CD4-positive, alpha-beta T cell treated with Interleukin-12 subunit alpha and Interleukin-12 subunit beta, for 1 hour (primary cell): Measurements from ENCODE around the gene C18orf63.

Experiments used
- DNase-seq: peaks from one replicate; pipeline ENCODE4 v3.0.0-alpha.2; 2020

The C18orf63 gene

DNA sequence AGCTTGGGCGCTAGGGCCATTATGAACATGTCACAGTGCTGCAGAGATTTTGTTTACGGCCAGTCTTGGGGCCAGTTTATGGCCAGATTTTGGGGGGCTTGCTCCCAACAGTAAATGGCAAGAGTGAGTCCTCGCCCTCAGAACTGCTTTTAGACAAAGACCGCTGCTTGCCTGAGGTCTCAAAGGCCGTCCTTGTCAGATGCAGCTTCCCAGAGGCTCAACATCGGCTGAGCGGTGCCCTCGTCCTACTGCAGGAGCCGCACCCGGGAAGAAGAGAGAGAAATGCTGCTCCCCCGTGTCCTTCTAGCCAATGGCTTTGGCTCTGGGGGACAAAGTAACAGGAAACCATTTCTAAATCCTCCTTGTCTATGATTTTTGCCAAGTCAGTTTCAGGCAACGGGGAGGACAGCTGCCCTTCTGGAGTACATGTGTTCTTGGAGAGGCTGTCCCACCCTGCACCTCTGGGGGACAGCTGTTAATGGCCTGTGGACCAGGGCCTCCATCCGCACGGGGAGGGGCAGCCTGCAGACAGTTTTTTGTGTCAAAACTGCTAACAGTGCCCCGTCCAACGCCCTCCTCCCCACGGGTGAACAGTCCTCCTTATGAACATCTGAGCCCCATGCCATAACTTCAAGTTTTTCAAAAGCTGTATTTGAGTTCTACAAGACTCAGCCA is 66.1 kb downstream of the C18orf63 start:
- no peak for DNase-seq

- DNase-seq = no peak
Observed at GRCh38 chr18:74382481-74383017, 66.9 kb downstream of the C18orf63 start.

GRCh38 chr18:74387383-74387782 is 71.7 kb downstream of the C18orf63 start:
- no peak for DNase-seq

DNA sequence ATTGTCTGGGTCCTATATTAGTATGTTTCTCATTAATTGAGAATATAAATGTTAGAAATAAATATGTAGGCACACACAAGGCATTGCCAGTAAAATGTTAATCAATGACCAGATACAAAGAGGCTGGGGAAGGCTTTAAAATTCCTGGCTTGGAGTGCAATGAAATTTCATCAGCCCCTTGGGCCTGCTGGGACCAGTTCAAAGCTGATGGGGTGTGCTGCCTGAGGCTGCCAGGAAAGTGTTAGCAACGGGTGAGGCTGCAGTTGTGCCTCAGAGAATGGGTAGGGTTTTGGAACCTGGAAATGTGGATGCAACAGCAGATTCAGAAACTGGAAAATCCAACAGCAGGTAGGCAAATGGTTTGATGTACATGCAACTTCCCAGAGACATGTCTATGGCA is 72.6 kb downstream of the C18orf63 start:
- no peak for DNase-seq

GRCh38 chr18:74389171-74389927 is 73.7 kb downstream of the C18orf63 start:
- no peak for DNase-seq

- no peak for DNase-seq
Observed at GRCh38 chr18:74389991-74390390, 74.4 kb downstream of the C18orf63 start.

- no peak for DNase-seq
Observed at GRCh38 chr18:74390900-74391299, 75.3 kb downstream of the C18orf63 start.

DNA sequence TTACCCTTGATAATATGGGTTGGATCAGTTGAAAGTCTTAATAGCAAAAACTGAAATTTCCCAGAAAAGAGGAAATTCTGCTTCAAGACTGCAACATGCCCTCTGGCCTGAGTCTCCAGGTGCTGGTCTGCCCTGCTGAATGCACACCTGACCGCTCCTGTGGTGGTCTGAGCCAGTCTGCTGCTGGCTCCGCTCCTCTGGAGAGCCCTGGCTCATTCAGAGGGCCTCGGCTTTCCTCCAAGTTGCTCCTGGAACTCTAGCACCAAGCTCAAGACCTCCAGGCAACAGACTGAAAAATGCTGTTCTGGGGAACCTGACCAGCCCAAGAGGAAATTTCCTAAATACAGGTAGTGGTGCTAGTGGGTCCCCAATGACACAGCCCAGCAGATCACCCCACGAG is 76.7 kb downstream of the C18orf63 start:
- DNase-seq = no peak

DNA sequence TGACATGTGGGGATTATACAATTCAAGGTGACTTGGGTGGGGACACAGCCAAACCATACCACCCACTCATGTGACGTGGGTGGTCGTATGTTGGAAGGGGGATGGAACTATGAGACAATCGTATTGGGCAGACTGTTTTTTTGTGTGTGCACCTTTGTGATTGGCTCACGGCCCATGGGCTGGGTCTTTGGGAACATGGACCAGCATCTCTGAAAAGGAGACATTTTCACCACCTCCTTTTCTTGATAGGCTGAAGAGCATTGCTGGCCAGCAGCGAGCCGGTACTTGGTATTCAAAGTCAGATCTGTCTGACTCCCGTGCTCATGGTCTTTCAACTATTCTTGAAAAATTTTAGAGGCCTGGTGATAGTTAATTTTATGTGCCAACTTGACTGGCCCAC is 79.4 kb downstream of the C18orf63 start:
- DNase-seq = no peak

- no peak for DNase-seq
Observed at GRCh38 chr18:74395648-74396154, 80.1 kb downstream of the C18orf63 start.

DNA sequence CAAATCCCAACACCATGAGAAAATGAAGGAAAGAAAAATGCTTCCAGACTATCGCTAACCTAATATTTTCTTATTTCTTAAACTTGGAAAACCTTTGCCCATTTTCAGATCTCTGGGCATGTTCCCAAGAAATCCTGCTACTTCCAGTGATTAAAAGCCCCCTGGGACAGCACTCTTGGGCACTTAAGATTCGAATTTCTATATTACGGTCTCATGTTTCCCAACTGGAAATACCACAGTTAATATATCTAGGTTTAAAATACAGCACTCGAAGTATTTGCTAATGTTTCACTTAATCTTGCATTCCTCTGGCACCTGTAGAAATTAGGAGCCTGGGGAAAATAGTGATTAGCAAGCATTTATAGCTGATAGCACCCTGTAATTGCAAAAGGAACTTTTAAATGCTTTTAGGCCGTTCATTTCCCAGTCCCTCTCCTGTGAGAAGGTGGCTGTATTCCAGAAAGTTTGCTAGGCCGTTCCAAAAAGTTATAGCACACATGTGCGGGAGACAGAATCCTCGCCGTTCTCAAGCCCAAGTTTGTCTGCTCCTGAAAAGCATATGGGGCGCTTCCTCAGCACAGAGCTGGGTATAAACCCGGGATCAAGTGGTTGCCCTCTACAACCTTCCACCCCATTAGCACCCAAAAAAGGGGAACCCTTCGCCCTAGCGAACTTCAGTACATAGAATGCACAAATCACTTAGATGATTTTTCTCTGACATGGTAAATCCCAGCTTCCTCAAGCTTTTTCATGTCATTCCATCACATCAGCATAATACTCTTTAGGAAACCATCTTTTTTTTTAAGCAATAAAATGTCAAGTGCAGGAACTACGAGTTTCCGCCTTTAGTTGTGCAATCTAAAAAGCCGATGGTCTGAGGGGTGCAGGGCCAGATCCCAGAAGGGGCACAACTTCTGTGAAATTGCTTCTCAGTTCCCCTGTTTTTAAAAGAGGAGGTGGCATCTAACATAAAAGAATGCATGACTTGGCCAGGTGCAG is 80.8 kb downstream of the C18orf63 start:
- DNase-seq = no peak

DNA sequence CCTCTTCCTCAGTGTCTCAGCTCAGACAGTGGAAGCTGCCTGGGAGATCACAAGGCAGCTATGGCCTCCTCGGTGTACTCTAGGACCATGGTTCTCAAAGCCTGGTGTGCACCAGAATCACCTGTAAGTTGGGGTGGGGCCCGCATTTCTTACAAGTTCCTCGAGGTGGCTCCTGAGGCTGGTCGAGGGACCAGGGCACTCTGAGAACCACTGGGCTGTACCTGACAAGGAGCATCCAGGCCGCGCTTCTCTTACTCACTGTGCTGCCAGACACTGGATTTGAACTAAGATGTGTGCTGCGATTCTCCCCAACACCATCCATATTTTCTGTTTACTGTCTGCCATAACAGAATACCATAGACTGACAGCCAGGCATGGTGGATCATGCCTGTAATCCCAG is 81.9 kb downstream of the C18orf63 start:
- no peak for DNase-seq

- DNase-seq = no peak
Observed at GRCh38 chr18:74399091-74399887, 83.7 kb downstream of the C18orf63 start.

DNA sequence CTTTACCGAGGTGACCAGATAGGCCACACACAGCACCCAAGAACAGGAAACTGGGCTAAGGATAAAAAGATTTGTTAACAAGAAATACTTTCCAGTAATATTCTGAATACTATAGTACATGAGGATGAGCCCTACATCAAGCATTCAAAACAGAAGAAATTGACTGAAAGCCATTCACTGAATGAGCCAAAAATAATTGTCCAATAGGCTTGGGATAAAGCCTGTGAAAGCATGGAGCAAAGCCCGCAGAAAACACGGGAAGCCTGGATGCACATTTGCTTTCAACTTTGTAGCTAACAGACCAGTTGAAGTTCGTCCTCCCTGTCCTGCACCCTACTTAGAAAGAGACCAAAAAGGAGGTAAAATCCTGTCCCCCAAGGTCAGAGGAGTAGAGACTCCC is 85.2 kb downstream of the C18orf63 start:
- no peak for DNase-seq

- DNase-seq = no peak
Observed at GRCh38 chr18:74402806-74403433, 87.3 kb downstream of the C18orf63 start.

- DNase-seq = no peak
Observed at GRCh38 chr18:74407888-74408287, 92.2 kb downstream of the C18orf63 start.
